ENCODE measurements around the gene ATL3.

The ATL3 gene

GRCh38 chr11:63713766-63714165, 42.6 kb upstream of the ATL3 start:
- Histone ChIP-seq H3K4me1 (ENCODE audit: control insufficient read depth in 1 of 2, insufficient read depth in 1 of 2, low read depth in 1 of 2, low read length in 1 of 2) (peaks cover 19 to 33% of the 10 kb centered on the region in 2 experiments), H3K27me3 (no peaks in the 10 kb centered on the region), H3K4me3 (ENCODE audit: low read depth in 1 of 2, low read length in 1 of 2) (no peak overlapping the region), H3K27ac (peak overlapping the region; percentile 6), H3K9me3 (no peaks in the 10 kb centered on the region), H3K36me3 (peaks cover 18% of the 10 kb centered on the region)
- TF ChIP-seq CTCF (IDR thresholded peaks at IDR 0.05), result no peak

- peaks cover 25% of the 10 kb centered on the region for H3K36me3 ChIP-seq
- H3K27ac ChIP-seq, result no peak overlapping the region
- TF ChIP-seq CTCF (IDR thresholded peaks at IDR 0.05), result no peak
- H3K27me3 ChIP-seq, result no peaks in the 10 kb centered on the region
- no peaks in the 10 kb centered on the region for H3K9me3 ChIP-seq
- peaks cover 32 to 52% of the 10 kb centered on the region in 2 experiments for H3K4me1 ChIP-seq (ENCODE audit: control insufficient read depth in 1 of 2, insufficient read depth in 1 of 2, low read depth in 1 of 2, low read length in 1 of 2)
- no peak overlapping the region for H3K4me3 ChIP-seq (ENCODE audit: low read depth in 1 of 2, low read length in 1 of 2)
Observed at GRCh38 chr11:63711838-63712237, 40.7 kb upstream of the ATL3 start.

GRCh38 chr11:63710476-63711217, 39.5 kb upstream of the ATL3 start:
- Histone ChIP-seq H3K4me3 (ENCODE audit: low read depth in 1 of 2, low read length in 1 of 2) (no peak overlapping the region), H3K36me3 (peaks cover 19% of the 10 kb centered on the region)

GRCh38 chr11:63709336-63709884, 38.2 kb upstream of the ATL3 start:
- Histone ChIP-seq H3K4me3 (ENCODE audit: low read depth in 1 of 2, low read length in 1 of 2) (no peak overlapping the region), H3K36me3 (peaks cover 8% of the 10 kb centered on the region), H3K27me3 (no peaks in the 10 kb centered on the region), H3K4me1 (ENCODE audit: control insufficient read depth in 1 of 2, insufficient read depth in 1 of 2, low read depth in 1 of 2, low read length in 1 of 2) (peaks cover 36 to 62% of the 10 kb centered on the region in 2 experiments), H3K27ac (peak overlapping the region; percentile 68), H3K9me3 (no peaks in the 10 kb centered on the region)
- TF ChIP-seq CTCF (IDR thresholded peaks at IDR 0.05), result no peak

More at GRCh38 chr11:63710476-63711217, 39.5 kb upstream of the ATL3 start:
- no peak for TF ChIP-seq CTCF (IDR thresholded peaks at IDR 0.05)
- Histone ChIP-seq H3K9me3 (no peaks in the 10 kb centered on the region), H3K27ac (peak overlapping the region; percentile 68), H3K4me1 (ENCODE audit: control insufficient read depth in 1 of 2, insufficient read depth in 1 of 2, low read depth in 1 of 2, low read length in 1 of 2) (peaks cover 32 to 55% of the 10 kb centered on the region in 2 experiments), H3K27me3 (no peaks in the 10 kb centered on the region)

- Histone ChIP-seq H3K9me3 (no peaks in the 10 kb centered on the region), H3K27ac (peak overlapping the region; percentile 68), H3K27me3 (no peaks in the 10 kb centered on the region), H3K36me3 (peaks cover 7% of the 10 kb centered on the region), H3K4me3 (ENCODE audit: low read depth in 1 of 2, low read length in 1 of 2) (no peak overlapping the region), H3K4me1 (ENCODE audit: control insufficient read depth in 1 of 2, insufficient read depth in 1 of 2, low read depth in 1 of 2, low read length in 1 of 2) (peaks cover 39 to 67% of the 10 kb centered on the region in 2 experiments)
- TF ChIP-seq CTCF (IDR thresholded peaks at IDR 0.05), result no peak
Observed at GRCh38 chr11:63708764-63709163, 37.6 kb upstream of the ATL3 start.
